GM23338 (cell line): ENCODE data around the gene HDAC1. TPM values are rescaled to one million over a fixed set of nuclear protein-coding genes. Genes with fewer than 3 reads are reported as not detected.

Source experiments
- ATAC-seq: fragments of 200-7000 bp; cut with Tn5 transposase; 3 replicates; pipeline ENCODE4 v1.9.1; 2020
- DNase-seq: peaks from one replicate; pipeline ENCODE4 v3.0.0-alpha.2; 2015; ENCODE audit warnings: low spot score
- H2AFZ ChIP-seq: fragments of 200-600 bp; sonication (generic); 2 replicates; pipeline ENCODE4 v1.8.0; 2016; ENCODE audit warnings: antibody characterized with exemption, mild to moderate bottlenecking, moderate library complexity
- H3F3A ChIP-seq: fragments of 200-600 bp; sonication (generic); replicated peaks from 2 replicates; pipeline ENCODE4 v1.8.0; 2017; ENCODE audit warnings: antibody characterized with exemption, mixed run types, low read depth
- H3K27ac ChIP-seq: fragments of 200-600 bp; sonication (generic); 2 replicates; pipeline ENCODE4 v1.6.1; 2016; ENCODE audit warnings: low read depth
- H3K27me3 ChIP-seq: fragments of 200-600 bp; sonication (generic); 2 replicates; pipeline ENCODE4 v1.8.0; 2016; ENCODE audit warnings: mild to moderate bottlenecking, mixed run types, moderate library complexity; ENCODE audit not compliant: insufficient read depth
- H3K36me3 ChIP-seq: fragments of 200-600 bp; sonication (generic); 2 replicates; pipeline ENCODE4 v1.8.0; 2016; ENCODE audit warnings: mild to moderate bottlenecking; ENCODE audit not compliant: insufficient read depth
- H3K4me1 ChIP-seq: fragments of 200-600 bp; sonication (generic); 2 replicates; pipeline ENCODE4 v1.8.0; 2016; ENCODE audit warnings: mild to moderate bottlenecking, moderate library complexity; ENCODE audit not compliant: insufficient read depth
- H3K4me2 ChIP-seq: fragments of 200-600 bp; sonication (generic); 2 replicates; pipeline ENCODE4 v1.7.1; 2017; ENCODE audit warnings: mixed run types
- H3K4me3 ChIP-seq: fragments of 200-600 bp; sonication (generic); 2 replicates; pipeline ENCODE4 v1.6.1; 2016; ENCODE audit warnings: mixed run types
- H3K79me2 ChIP-seq: fragments of 200-600 bp; sonication (generic); replicated peaks from 2 replicates; pipeline ENCODE4 v1.8.0; 2017; ENCODE audit warnings: mild to moderate bottlenecking; ENCODE audit not compliant: insufficient read depth
- H3K9me2 ChIP-seq: fragments of 200-600 bp; sonication (generic); 2 replicates; pipeline ENCODE4 v1.8.0; 2017; ENCODE audit not compliant: insufficient read depth
- H4K20me1 ChIP-seq: fragments of 200-600 bp; sonication (generic); replicated peaks from 2 replicates; pipeline ENCODE4 v1.8.0; 2017; ENCODE audit warnings: mild to moderate bottlenecking; ENCODE audit not compliant: insufficient read depth
- H3K27ac Mint-ChIP-seq: 2 replicates; pipeline ENCODE4 v1.8.0; 2020; ENCODE audit warnings: inconsistent platforms, mild to moderate bottlenecking, moderate library complexity, mixed read lengths
- H3K27me3 Mint-ChIP-seq: 3 replicates; pipeline ENCODE4 v1.8.0; 2022; ENCODE audit warnings: low read depth, mild to moderate bottlenecking, moderate library complexity, mixed read lengths, inconsistent platforms; ENCODE audit not compliant: insufficient read depth, poor library complexity
- H3K36me3 Mint-ChIP-seq: 3 replicates; pipeline ENCODE4 v1.8.0; 2021; ENCODE audit warnings: low read depth, mild to moderate bottlenecking, inconsistent platforms, moderate library complexity, mixed read lengths
- H3K4me1 Mint-ChIP-seq: 3 replicates; pipeline ENCODE4 v1.8.0; 2020; ENCODE audit warnings: mild to moderate bottlenecking, inconsistent platforms, mixed read lengths
- H3K4me3 Mint-ChIP-seq: 3 replicates; pipeline ENCODE4 v1.8.0; 2021; ENCODE audit warnings: moderate library complexity, mild to moderate bottlenecking, inconsistent platforms, mixed read lengths
- H3K9me3 Mint-ChIP-seq: 3 replicates; pipeline ENCODE4 v1.8.0; 2020; ENCODE audit warnings: moderate library complexity, mild to moderate bottlenecking, inconsistent platforms, mixed read lengths
- JUNB ChIP-seq: IDR thresholded peaks from one replicate; pipeline ENCODE4 v1.6.1; 2016; ENCODE audit warnings: antibody characterized with exemption; ENCODE audit not compliant: unreplicated experiment
- NANOG ChIP-seq: IDR thresholded peaks from 2 replicates; pipeline ENCODE4 v1.6.1; 2016; ENCODE audit warnings: antibody characterized with exemption, borderline replicate concordance
- POLR2AphosphoS5 ChIP-seq: IDR thresholded peaks from 2 replicates; pipeline ENCODE4 v1.6.1; 2016; ENCODE audit warnings: antibody characterized with exemption, low read depth
- STAT1 ChIP-seq: IDR thresholded peaks from one replicate; pipeline ENCODE4 v1.6.1; 2016; ENCODE audit warnings: antibody characterized with exemption; ENCODE audit not compliant: unreplicated experiment
- ZNF114 ChIP-seq: fragments of 250-450 bp; sonication (Bioruptor Pico); IDR thresholded peaks from 2 replicates; pipeline ENCODE4 v1.5.0; 2020; ENCODE audit warnings: mild to moderate bottlenecking, moderate library complexity
- ZNF331 ChIP-seq: fragments of 250-450 bp; sonication (Bioruptor Pico); IDR thresholded peaks from 2 replicates; pipeline ENCODE4 v1.5.0; 2020; ENCODE audit warnings: low read depth, mild to moderate bottlenecking, moderate library complexity
- polyA plus RNA-seq: library from polyadenylated mRNA; unstranded; fragments of >200 nt; fragmentation: Nextera tagmentation; extraction: Ambion mirVana; gene quantifications from 2 replicates; pipeline ENCODE4 v1.2.1, GENCODE V29; 2016
- total RNA-seq: library from RNA; depleted of rRNA; stranded (reverse); fragments of >200 nt; shearing (Covaris generic); gene quantifications from 2 replicates; pipeline ENCODE4 v1.2.3, GENCODE V29; 2014
- TF ChIP-seq, protein P1 (sequence below): IDR thresholded peaks from 2 replicates; pipeline ENCODE4 v1.6.1; 2016; ENCODE audit warnings: antibody characterized with exemption
- TF ChIP-seq, protein P2 (sequence below), 2 experiments: fragments of 200-600 bp in 1 of 2; sonication (generic) in 1 of 2; conservative IDR thresholded peaks; 2 replicates each; pipeline versions ENCODE4 v1.5.1 to v1.6.1; 2016 to 2017; ENCODE audit warnings: antibody characterized with exemption in 2 of 2, low read depth in 2 of 2, mild to moderate bottlenecking in 2 of 2, moderate library complexity in 1 of 2
- TF ChIP-seq, protein P3 (sequence below): fragments of 250-450 bp; sonication (Bioruptor Pico); IDR thresholded peaks from 2 replicates; pipeline ENCODE4 v1.5.0; 2020; ENCODE audit warnings: mild to moderate bottlenecking, moderate library complexity

Gene HDAC1
- total and polyA plus RNA-seq, 2 experiments from 2014 or later = 82.6 to 104 TPM

DNA sequence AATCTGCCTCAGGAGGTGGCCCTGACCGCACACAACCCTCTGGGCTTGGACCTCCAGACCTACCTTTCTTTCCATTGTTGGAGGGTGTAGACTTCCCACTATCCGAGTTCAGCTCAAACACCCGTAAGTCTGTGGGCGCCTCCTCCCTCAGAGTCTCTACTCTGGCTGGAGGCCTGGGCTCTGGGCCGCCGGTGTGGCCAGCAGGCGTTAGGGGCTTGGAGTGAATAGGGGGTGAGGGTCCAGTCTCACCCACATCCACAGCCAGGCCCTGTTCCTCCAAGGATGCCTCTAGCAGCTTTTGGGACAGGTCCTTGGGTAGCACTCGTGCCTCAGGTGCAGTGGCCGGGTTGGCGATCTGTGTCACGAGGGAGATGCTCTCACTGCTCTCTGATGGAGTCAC lies 84.3 kb downstream of the HDAC1 start (continued):
- TF ChIP-seq, protein P1, sequence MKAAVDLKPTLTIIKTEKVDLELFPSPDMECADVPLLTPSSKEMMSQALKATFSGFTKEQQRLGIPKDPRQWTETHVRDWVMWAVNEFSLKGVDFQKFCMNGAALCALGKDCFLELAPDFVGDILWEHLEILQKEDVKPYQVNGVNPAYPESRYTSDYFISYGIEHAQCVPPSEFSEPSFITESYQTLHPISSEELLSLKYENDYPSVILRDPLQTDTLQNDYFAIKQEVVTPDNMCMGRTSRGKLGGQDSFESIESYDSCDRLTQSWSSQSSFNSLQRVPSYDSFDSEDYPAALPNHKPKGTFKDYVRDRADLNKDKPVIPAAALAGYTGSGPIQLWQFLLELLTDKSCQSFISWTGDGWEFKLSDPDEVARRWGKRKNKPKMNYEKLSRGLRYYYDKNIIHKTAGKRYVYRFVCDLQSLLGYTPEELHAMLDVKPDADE = no peak

DNA sequence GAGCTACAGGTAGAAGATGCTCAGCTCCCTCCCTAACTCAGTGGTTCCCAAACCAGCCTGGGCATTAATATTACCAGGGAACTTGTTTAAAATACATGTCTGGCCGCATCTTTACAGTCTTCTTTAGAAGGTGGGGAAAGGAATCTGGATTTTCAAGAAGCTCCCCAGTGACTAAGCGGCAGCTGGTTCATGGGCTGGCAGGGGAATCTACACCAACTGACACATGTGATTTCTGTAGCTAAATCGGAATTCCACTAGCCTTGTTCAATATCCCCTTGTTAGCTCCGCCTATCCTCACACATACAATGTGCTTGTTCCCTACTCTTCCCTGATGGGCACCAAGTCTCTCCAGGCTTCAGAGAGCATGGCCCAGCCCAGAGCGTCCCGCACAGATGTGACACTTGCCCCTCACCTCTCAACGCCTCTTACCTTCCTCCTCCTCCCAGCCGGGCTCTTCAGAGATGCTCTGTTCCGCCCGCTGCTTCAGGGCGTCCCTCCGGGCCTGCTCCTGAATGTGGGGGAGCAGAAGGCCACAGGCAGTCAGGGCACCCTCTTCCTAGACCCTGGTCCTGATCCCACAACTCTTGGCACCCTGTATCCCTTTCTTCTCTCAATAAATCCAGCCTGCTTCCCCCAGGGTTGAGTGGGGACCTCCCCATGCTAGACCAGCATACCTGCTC lies 85.8 kb downstream of the HDAC1 start:
- TF ChIP-seq, protein P1 = no peak
- TF ChIP-seq NANOG (no peak), ZNF114 (CRISPR knock-in tag) (no peak), POLR2AphosphoS5 (no peak)
- peaks cover 16% of the 10 kb centered on the region; the same call in 1 of the 2 replicates for H3K36me3 ChIP-seq

DNA sequence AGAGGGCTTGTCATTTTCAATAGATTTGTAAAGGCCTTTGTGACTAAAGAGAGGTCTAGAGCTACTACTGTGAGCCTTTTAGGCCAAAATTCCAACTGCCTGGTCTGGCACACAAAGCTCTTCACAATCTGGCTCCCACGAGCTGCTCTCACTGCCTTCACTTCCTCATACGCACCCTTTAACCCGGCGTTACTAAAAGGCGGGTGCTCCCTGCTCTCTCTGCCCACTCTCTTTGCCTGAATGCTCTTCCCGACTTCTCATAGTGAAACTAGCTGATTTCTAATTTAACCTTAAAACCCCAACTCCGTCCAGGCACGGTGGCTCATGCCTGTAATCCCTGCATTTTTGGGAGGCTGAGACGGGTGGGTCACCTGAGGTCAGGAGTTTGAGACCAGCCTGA lies 88.2 kb downstream of the HDAC1 start:
- no peak overlapping the region for H3K4me3 ChIP-seq
- peaks cover 80% of the 10 kb centered on the region for H3K36me3 Mint-ChIP-seq
- H3K79me2 ChIP-seq = no peaks in the 10 kb centered on the region
- no peaks in the 10 kb centered on the region for H3K4me1 Mint-ChIP-seq
- no peaks in the 10 kb centered on the region for H3K4me1 ChIP-seq
- no peaks in the 10 kb centered on the region; the same call in 1 of the 3 replicates for H3K9me3 Mint-ChIP-seq
- H3K27ac Mint-ChIP-seq = no peak overlapping the region
- H3K4me2 ChIP-seq = no peak overlapping the region
- ATAC-seq = no peak
- H3K27me3 Mint-ChIP-seq = peaks cover 6% of the 10 kb centered on the region
- H3K27me3 ChIP-seq = no peaks in the 10 kb centered on the region
- no peak overlapping the region for H2AFZ ChIP-seq
- H3K27ac ChIP-seq = no peak overlapping the region
- no peak overlapping the region for H3K4me3 Mint-ChIP-seq
- no peaks in the 10 kb centered on the region for H3K9me2 ChIP-seq
- H3K36me3 ChIP-seq = peaks cover 34% of the 10 kb centered on the region
- DNase-seq = no peak
- peaks cover 12% of the 10 kb centered on the region for H4K20me1 ChIP-seq
- H3F3A ChIP-seq = no peaks in the 10 kb centered on the region
- TF ChIP-seq NANOG = no peak
- no peak for TF ChIP-seq ZNF114 (CRISPR knock-in tag)
- TF ChIP-seq ZNF331 (CRISPR knock-in tag) = no peak
- no peak for TF ChIP-seq JUNB
- TF ChIP-seq, protein P2, sequence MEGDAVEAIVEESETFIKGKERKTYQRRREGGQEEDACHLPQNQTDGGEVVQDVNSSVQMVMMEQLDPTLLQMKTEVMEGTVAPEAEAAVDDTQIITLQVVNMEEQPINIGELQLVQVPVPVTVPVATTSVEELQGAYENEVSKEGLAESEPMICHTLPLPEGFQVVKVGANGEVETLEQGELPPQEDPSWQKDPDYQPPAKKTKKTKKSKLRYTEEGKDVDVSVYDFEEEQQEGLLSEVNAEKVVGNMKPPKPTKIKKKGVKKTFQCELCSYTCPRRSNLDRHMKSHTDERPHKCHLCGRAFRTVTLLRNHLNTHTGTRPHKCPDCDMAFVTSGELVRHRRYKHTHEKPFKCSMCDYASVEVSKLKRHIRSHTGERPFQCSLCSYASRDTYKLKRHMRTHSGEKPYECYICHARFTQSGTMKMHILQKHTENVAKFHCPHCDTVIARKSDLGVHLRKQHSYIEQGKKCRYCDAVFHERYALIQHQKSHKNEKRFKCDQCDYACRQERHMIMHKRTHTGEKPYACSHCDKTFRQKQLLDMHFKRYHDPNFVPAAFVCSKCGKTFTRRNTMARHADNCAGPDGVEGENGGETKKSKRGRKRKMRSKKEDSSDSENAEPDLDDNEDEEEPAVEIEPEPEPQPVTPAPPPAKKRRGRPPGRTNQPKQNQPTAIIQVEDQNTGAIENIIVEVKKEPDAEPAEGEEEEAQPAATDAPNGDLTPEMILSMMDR (conservative IDR thresholded peaks at IDR 0.05; ENCODE audit: low read depth in 2 of 2) = no peak
- TF ChIP-seq, protein P3, sequence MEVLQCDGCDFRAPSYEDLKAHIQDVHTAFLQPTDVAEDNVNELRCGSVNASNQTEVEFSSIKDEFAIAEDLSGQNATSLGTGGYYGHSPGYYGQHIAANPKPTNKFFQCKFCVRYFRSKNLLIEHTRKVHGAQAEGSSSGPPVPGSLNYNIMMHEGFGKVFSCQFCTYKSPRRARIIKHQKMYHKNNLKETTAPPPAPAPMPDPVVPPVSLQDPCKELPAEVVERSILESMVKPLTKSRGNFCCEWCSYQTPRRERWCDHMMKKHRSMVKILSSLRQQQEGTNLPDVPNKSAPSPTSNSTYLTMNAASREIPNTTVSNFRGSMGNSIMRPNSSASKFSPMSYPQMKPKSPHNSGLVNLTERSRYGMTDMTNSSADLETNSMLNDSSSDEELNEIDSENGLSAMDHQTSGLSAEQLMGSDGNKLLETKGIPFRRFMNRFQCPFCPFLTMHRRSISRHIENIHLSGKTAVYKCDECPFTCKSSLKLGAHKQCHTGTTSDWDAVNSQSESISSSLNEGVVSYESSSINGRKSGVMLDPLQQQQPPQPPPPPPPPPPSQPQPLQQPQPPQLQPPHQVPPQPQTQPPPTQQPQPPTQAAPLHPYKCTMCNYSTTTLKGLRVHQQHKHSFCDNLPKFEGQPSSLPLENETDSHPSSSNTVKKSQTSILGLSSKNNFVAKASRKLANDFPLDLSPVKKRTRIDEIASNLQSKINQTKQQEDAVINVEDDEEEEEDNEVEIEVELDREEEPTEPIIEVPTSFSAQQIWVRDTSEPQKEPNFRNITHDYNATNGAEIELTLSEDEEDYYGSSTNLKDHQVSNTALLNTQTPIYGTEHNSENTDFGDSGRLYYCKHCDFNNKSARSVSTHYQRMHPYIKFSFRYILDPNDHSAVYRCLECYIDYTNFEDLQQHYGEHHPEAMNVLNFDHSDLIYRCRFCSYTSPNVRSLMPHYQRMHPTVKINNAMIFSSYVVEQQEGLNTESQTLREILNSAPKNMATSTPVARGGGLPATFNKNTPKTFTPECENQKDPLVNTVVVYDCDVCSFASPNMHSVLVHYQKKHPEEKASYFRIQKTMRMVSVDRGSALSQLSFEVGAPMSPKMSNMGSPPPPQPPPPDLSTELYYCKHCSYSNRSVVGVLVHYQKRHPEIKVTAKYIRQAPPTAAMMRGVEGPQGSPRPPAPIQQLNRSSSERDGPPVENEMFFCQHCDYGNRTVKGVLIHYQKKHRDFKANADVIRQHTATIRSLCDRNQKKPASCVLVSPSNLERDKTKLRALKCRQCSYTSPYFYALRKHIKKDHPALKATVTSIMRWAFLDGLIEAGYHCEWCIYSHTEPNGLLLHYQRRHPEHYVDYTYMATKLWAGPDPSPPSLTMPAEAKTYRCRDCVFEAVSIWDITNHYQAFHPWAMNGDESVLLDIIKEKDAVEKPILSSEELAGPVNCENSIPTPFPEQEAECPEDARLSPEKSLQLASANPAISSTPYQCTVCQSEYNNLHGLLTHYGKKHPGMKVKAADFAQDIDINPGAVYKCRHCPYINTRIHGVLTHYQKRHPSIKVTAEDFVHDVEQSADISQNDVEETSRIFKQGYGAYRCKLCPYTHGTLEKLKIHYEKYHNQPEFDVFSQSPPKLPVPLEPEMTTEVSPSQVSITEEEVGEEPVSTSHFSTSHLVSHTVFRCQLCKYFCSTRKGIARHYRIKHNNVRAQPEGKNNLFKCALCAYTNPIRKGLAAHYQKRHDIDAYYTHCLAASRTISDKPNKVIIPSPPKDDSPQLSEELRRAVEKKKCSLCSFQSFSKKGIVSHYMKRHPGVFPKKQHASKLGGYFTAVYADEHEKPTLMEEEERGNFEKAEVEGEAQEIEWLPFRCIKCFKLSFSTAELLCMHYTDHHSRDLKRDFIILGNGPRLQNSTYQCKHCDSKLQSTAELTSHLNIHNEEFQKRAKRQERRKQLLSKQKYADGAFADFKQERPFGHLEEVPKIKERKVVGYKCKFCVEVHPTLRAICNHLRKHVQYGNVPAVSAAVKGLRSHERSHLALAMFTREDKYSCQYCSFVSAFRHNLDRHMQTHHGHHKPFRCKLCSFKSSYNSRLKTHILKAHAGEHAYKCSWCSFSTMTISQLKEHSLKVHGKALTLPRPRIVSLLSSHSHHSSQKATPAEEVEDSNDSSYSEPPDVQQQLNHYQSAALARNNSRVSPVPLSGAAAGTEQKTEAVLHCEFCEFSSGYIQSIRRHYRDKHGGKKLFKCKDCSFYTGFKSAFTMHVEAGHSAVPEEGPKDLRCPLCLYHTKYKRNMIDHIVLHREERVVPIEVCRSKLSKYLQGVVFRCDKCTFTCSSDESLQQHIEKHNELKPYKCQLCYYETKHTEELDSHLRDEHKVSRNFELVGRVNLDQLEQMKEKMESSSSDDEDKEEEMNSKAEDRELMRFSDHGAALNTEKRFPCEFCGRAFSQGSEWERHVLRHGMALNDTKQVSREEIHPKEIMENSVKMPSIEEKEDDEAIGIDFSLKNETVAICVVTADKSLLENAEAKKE (CRISPR knock-in tag) = no peak
- TF ChIP-seq STAT1 = no peak
- no peak for TF ChIP-seq POLR2AphosphoS5

More for the DNA sequence above, 85.8 kb downstream of the HDAC1 start:
- no peaks in the 10 kb centered on the region for H3K4me1 ChIP-seq
- H3K27ac ChIP-seq = no peak overlapping the region
- H3K9me2 ChIP-seq = no peaks in the 10 kb centered on the region
- ATAC-seq = no peak
- H3K27me3 ChIP-seq = no peaks in the 10 kb centered on the region
- no peaks in the 10 kb centered on the region for H3K4me1 Mint-ChIP-seq
- H3K27me3 Mint-ChIP-seq = peaks cover 6% of the 10 kb centered on the region
- no peak overlapping the region for H3K4me3 Mint-ChIP-seq
- no peaks in the 10 kb centered on the region for H3K79me2 ChIP-seq
- peaks cover 75% of the 10 kb centered on the region for H3K36me3 Mint-ChIP-seq
- H3K4me2 ChIP-seq = no peak overlapping the region
- no peak overlapping the region for H2AFZ ChIP-seq
- H3K9me3 Mint-ChIP-seq = no peaks in the 10 kb centered on the region; the same call in 1 of the 3 replicates
- no peak for DNase-seq
- H3K4me3 ChIP-seq = no peak overlapping the region
- no peaks in the 10 kb centered on the region for H3F3A ChIP-seq
- H3K27ac Mint-ChIP-seq = no peak overlapping the region
- H4K20me1 ChIP-seq = peaks cover 9% of the 10 kb centered on the region
